OCI-LY7 (cell line): ENCODE measurements around the gene IL2RG. TPM values are rescaled to one million over a fixed set of nuclear protein-coding genes. Genes with fewer than 3 reads are reported as not detected.

ENCODE experiments used
- BruUV-seq: library from RNA; stranded (reverse); fragments of 400-500 nt; replicated peaks from 2 replicates; lab custom pipeline; 2021; lab: Mats Ljungman, UMichigan
- CTCF ChIA-PET: fragments of 300-600 bp; sonication (Branson Sonifier 250); formaldehyde crosslinking; loops from one replicate; lab custom pipeline; 2022; ENCODE audit warnings: antibody characterized with exemption; ENCODE audit not compliant: unreplicated experiment; lab: Charles Lee
- POLR2A ChIA-PET: fragments of 300-600 bp; sonication (Branson Sonifier 250); formaldehyde crosslinking; loops from one replicate; lab custom pipeline; 2022; ENCODE audit warnings: antibody characterized with exemption; lab: Charles Lee
- DNase-seq: peaks from one replicate; pipeline ENCODE4 v3.0.0-alpha.2; 2015; ENCODE audit warnings: low spot score
- H2AFZ ChIP-seq: fragments of 200-600 bp; sonication (generic), shearing (Covaris generic); 2 replicates; pipeline ENCODE4 v1.6.1; 2014; ENCODE audit warnings: mild to moderate bottlenecking, antibody characterized with exemption, low read length, moderate library complexity
- H3K27ac ChIP-seq: fragments of 200-600 bp; sonication (generic); 2 replicates; pipeline ENCODE4 v1.5.1; 2014; ENCODE audit warnings: mixed run types, low read depth, mild to moderate bottlenecking, moderate library complexity, low read length, inconsistent platforms; ENCODE audit not compliant: poor library complexity, severe bottlenecking
- H3K36me3 ChIP-seq: fragments of 200-600 bp; sonication (generic); 2 replicates; pipeline ENCODE4 v1.6.1; 2014; ENCODE audit warnings: mild to moderate bottlenecking, antibody characterized with exemption, low read length, moderate library complexity, mixed read lengths; ENCODE audit not compliant: insufficient read depth
- H3K4me1 ChIP-seq: fragments of 200-600 bp; sonication (generic); 2 replicates; pipeline ENCODE4 v1.5.1; 2014; ENCODE audit warnings: mild to moderate bottlenecking, low read length; ENCODE audit not compliant: insufficient read depth, poor library complexity, severe bottlenecking
- H3K4me2 ChIP-seq: fragments of 200-600 bp; sonication (generic); 2 replicates; pipeline ENCODE4 v1.6.1; 2014; ENCODE audit warnings: mild to moderate bottlenecking, low read length
- H3K4me3 ChIP-seq: fragments of 200-600 bp; sonication (generic); 2 replicates; pipeline ENCODE4 v1.5.1; 2014; ENCODE audit warnings: mild to moderate bottlenecking, low read depth, low read length; ENCODE audit not compliant: poor library complexity, severe bottlenecking
- H3K79me2 ChIP-seq: fragments of 200-600 bp; sonication (generic); 2 replicates; pipeline ENCODE4 v1.6.1; 2016; ENCODE audit warnings: low read depth, mild to moderate bottlenecking, low read length, moderate library complexity, mixed read lengths; ENCODE audit not compliant: insufficient read depth
- H3K9me2 ChIP-seq: fragments of 200-600 bp; sonication (generic); 2 replicates; pipeline ENCODE4 v1.6.1; 2016; ENCODE audit warnings: mild to moderate bottlenecking, low read length, mixed read lengths; ENCODE audit not compliant: insufficient read depth
- H3K9me3 ChIP-seq: fragments of 200-600 bp; sonication (generic); 2 replicates; pipeline ENCODE4 v1.6.1; 2014; ENCODE audit warnings: mild to moderate bottlenecking, mixed run types, low read length, mixed read lengths
- H4K20me1 ChIP-seq: fragments of 200-600 bp; sonication (generic); 2 replicates; pipeline ENCODE4 v1.6.1; 2014; ENCODE audit warnings: mild to moderate bottlenecking, antibody characterized with exemption, low read length, moderate library complexity, mixed read lengths; ENCODE audit not compliant: insufficient read depth
- EZH2phosphoT487 ChIP-seq: fragments of 200-600 bp; sonication (generic); IDR thresholded peaks from 2 replicates; pipeline ENCODE4 v1.6.1; 2018; ENCODE audit warnings: low read depth, borderline replicate concordance, mild to moderate bottlenecking, mixed run types, antibody characterized with exemption, low read length, moderate library complexity, mixed read lengths
- intact Hi-C: fragments of 100-400 bp; cut with micrococcal nuclease; formaldehyde crosslinking; loops from one replicate; pipeline ENCODE4 v1.10.0; 2022; ENCODE audit not compliant: unreplicated experiment
- total RNA-seq, 2 experiments: library from RNA; depleted of rRNA in 1 of 2; stranded (reverse); fragments of >200 nt in 1 of 2; shearing (Covaris generic) in 1 of 2; gene quantifications; 2 replicates each; pipeline ENCODE4 v1.2.3, GENCODE V29; 2014 to 2022
- TF ChIP-seq, protein P1 (sequence below): fragments of 200-600 bp; sonication (generic); conservative IDR thresholded peaks from 2 replicates; pipeline ENCODE4 v1.5.1; 2014; ENCODE audit warnings: mild to moderate bottlenecking, antibody characterized with exemption, low read length, moderate library complexity, mixed read lengths

IL2RG gene
- total RNA-seq, 2 experiments from 2014 or later: 21.5 to 33.6 TPM

DNA sequence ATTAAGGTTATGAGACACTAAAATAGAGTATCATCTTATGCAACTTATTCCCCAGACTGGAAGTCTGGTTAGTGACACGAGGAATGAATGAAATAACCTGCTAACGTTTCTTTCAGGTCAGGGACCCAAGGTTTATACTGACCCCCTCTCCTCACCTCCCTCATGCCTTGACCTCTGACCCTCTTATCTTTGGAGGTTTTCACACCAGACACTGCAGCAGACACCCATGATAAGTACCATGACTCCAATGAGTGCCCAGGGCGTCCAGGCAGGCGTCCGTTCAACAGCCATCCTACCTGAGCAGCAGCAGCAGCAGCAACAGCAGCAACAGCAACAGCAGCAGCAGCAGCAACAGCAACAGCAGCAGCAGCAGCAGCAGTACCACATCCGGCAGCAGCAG lies 29.1 kb upstream of the IL2RG start:
- no peak for DNase-seq
- CTCF ChIA-PET: no interaction called here

DNA sequence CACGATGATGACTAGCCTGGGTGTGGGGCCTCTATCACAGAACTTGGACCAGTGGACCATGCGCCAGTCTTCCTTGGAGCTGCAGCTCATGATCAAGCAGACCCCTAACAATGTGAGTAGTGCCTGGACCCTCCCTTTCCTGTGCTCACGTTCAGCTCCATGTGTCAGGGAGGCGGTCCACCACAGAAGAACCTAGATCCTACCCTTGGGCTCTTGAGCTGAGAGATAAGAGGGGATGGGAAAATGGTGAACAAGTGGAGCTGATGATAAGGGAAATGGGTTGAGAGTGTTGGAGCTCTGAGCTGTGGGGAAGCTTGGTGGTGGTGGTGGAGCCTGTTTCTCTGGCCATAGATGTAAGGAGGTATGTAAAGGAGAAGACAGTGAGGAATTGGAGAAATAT lies 20.1 kb upstream of the IL2RG start:
- Histone ChIP-seq H3K9me3 (no peaks in the 10 kb centered on the region), H2AFZ (no peak overlapping the region), H3K27ac (no peak overlapping the region), H3K4me1 (no peaks in the 10 kb centered on the region), H3K4me2 (no peak overlapping the region), H4K20me1 (no peaks in the 10 kb centered on the region), H3K9me2 (no peaks in the 10 kb centered on the region), H3K79me2 (no peaks in the 10 kb centered on the region), H3K4me3 (no peak overlapping the region), H3K36me3 (peaks cover 65% of the 10 kb centered on the region)
- TF ChIP-seq EZH2phosphoT487: no peak
- TF ChIP-seq, protein P1, sequence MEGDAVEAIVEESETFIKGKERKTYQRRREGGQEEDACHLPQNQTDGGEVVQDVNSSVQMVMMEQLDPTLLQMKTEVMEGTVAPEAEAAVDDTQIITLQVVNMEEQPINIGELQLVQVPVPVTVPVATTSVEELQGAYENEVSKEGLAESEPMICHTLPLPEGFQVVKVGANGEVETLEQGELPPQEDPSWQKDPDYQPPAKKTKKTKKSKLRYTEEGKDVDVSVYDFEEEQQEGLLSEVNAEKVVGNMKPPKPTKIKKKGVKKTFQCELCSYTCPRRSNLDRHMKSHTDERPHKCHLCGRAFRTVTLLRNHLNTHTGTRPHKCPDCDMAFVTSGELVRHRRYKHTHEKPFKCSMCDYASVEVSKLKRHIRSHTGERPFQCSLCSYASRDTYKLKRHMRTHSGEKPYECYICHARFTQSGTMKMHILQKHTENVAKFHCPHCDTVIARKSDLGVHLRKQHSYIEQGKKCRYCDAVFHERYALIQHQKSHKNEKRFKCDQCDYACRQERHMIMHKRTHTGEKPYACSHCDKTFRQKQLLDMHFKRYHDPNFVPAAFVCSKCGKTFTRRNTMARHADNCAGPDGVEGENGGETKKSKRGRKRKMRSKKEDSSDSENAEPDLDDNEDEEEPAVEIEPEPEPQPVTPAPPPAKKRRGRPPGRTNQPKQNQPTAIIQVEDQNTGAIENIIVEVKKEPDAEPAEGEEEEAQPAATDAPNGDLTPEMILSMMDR: no peak
- ChIA-PET POLR2A (interaction anchor here (0.6 kb wide), 1 partner anchor 173 kb away, joined by 3 read pairs; no protein-coding TSS in a partner anchor), CTCF (no interaction called here)
- DNase-seq: no peak
- BruUV-seq: no TSS peak
- intact Hi-C loops: no loop called here

More for the DNA sequence above, 29.1 kb upstream of the IL2RG start:
- POLR2A ChIA-PET: no interaction called here
- Histone ChIP-seq H3K9me2 (no peaks in the 10 kb centered on the region), H3K4me3 (no peak overlapping the region), H3K79me2 (no peaks in the 10 kb centered on the region), H3K9me3 (no peaks in the 10 kb centered on the region), H3K4me2 (no peak overlapping the region), H3K4me1 (no peaks in the 10 kb centered on the region), H4K20me1 (no peaks in the 10 kb centered on the region), H2AFZ (no peak overlapping the region), H3K36me3 (peaks cover 39% of the 10 kb centered on the region), H3K27ac (no peak overlapping the region)
- intact Hi-C loops: no loop called here
- TF ChIP-seq, protein P1: no peak
- no peak for TF ChIP-seq EZH2phosphoT487
- no TSS peak for BruUV-seq

DNA sequence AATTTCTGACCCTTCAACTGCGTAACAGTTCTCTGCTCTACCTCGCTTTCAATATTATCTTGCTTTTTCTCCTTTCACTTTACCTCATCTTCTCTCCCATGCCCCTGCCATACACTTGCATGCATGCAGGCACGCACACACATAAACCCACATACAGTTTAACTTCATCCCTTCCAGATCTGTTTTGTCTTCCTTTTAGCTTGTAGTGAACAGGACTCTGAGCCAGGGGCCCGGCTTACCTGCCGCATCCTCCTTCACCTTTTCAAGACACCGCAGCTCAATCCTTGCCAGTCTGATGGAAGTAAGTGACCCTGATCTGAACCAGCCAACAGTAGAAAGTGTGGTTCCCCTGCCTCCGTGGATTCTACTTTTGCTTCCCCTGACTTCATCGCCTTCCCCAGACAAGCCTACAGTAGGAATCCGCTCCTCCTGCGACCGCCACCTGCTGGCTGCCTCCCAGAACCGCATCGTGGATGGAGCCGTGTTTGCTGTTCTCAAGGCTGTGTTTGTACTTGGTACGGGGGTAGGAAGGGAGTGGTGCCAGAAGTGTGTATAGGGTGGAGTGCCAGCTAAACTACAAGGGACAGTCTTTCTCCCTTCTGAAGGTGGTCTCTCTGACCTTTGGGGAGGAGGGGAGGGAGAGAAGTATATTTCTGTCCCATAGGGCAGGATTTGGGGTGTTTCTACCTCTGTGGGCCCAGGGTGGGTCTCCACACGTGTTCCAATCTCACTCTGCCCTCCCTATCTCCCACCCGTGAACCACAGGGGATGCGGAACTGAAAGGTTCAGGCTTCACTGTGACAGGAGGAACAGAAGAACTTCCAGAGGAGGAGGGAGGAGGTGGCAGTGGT lies 17.8 kb upstream of the IL2RG start:
- no peak for TF ChIP-seq EZH2phosphoT487
- TF ChIP-seq, protein P1: peak; percentile 80
- Histone ChIP-seq H3K27ac (no peak overlapping the region), H3K4me3 (no peak overlapping the region), H3K9me3 (no peaks in the 10 kb centered on the region), H3K36me3 (peaks cover 58% of the 10 kb centered on the region), H3K4me2 (no peak overlapping the region), H3K4me1 (no peaks in the 10 kb centered on the region), H2AFZ (no peak overlapping the region), H4K20me1 (no peaks in the 10 kb centered on the region), H3K79me2 (no peaks in the 10 kb centered on the region), H3K9me2 (no peaks in the 10 kb centered on the region)
- peak; percentile 62 for DNase-seq
- ChIA-PET POLR2A (interaction anchor here (0.5 kb wide), 1 partner anchor 390 kb away, joined by 3 read pairs; no protein-coding TSS in a partner anchor), CTCF (interaction anchor here (0.9 kb wide), 1 partner anchor 28 kb away, joined by 3 read pairs; no protein-coding TSS in a partner anchor)
- no TSS peak for BruUV-seq
- intact Hi-C loops: loop anchor here (1.0 to 5.0 kb wide), 3 partner anchors 31 to 157 kb away; no protein-coding TSS in a partner anchor
